Brain microvascular endothelial cell (primary cell): ENCODE data around the gene LYRM7.

Experiments
- DNase-seq: peaks from one replicate; pipeline ENCODE4 v3.0.0-alpha.2; 2020
- H3K27ac ChIP-seq: fragments of 250-450 bp; sonication (Bioruptor Pico); 2 replicates; pipeline ENCODE4 v1.5.1; 2020; ENCODE audit warnings: mild to moderate bottlenecking, moderate library complexity
- H3K27me3 ChIP-seq: fragments of 250-450 bp; sonication (Bioruptor Pico); replicated peaks from 2 replicates; pipeline ENCODE4 v1.5.1; 2020; ENCODE audit warnings: mild to moderate bottlenecking
- H3K36me3 ChIP-seq: fragments of 250-450 bp; sonication (Bioruptor Pico); replicated peaks from 2 replicates; pipeline ENCODE4 v1.5.1; 2020; ENCODE audit warnings: mild to moderate bottlenecking
- H3K4me3 ChIP-seq: 2 replicates; pipeline ENCODE4 v1.5.1; 2011; ENCODE audit warnings: low read depth, mild to moderate bottlenecking, control low read depth, low read length, moderate library complexity
- in situ Hi-C: cut with HindIII; loops from 2 replicates; pipeline ENCODE4 v1.10.0; 2017; ENCODE audit warnings: low sequenced_read_pairs, low pct_ligation_motif_present
- TF ChIP-seq, protein P1 (sequence below): IDR thresholded peaks from 2 replicates; pipeline ENCODE4 v1.5.1; 2011; ENCODE audit warnings: low read depth, mild to moderate bottlenecking, moderate library complexity, low read length, control low read depth, inconsistent platforms; ENCODE audit errors: missing control alignments

LYRM7 gene

DNA sequence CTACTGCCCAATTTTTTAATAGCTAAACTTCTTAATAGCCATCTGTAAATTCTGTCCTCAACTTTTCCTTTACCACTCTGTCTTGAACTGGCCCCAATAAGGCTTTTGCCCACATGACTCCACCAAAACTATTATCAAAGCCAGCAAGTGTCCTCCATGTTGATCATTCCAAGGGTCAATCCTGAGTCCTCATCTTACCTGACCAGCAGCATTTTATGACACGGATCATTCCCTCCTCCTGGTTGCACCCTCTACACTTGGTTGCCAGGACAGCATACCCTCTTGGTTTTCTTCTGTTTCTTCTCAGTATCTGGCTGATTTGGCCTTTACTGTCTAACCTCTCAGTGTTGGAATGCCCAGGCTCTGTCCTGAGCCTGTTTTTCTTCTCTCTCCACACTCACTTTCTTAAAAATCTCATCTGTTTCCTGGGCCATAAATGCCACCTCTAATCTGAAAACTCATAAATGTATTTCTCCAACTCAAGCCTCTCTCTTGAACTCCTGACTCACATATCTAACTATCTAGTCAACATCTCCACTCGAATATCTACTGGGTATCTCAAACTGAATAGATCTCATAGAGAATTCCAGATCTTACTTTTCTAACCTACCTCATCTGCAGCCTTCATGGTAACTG is 53.1 kb downstream of the LYRM7 start:
- TF ChIP-seq, protein P1, sequence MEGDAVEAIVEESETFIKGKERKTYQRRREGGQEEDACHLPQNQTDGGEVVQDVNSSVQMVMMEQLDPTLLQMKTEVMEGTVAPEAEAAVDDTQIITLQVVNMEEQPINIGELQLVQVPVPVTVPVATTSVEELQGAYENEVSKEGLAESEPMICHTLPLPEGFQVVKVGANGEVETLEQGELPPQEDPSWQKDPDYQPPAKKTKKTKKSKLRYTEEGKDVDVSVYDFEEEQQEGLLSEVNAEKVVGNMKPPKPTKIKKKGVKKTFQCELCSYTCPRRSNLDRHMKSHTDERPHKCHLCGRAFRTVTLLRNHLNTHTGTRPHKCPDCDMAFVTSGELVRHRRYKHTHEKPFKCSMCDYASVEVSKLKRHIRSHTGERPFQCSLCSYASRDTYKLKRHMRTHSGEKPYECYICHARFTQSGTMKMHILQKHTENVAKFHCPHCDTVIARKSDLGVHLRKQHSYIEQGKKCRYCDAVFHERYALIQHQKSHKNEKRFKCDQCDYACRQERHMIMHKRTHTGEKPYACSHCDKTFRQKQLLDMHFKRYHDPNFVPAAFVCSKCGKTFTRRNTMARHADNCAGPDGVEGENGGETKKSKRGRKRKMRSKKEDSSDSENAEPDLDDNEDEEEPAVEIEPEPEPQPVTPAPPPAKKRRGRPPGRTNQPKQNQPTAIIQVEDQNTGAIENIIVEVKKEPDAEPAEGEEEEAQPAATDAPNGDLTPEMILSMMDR: no peak
- H3K27me3 ChIP-seq: no peaks in the 10 kb centered on the region
- DNase-seq: no peak
- no peak overlapping the region for H3K4me3 ChIP-seq
- no peaks in the 10 kb centered on the region for H3K36me3 ChIP-seq
- in situ Hi-C loops: no loop called here
- no peak overlapping the region for H3K27ac ChIP-seq

DNA sequence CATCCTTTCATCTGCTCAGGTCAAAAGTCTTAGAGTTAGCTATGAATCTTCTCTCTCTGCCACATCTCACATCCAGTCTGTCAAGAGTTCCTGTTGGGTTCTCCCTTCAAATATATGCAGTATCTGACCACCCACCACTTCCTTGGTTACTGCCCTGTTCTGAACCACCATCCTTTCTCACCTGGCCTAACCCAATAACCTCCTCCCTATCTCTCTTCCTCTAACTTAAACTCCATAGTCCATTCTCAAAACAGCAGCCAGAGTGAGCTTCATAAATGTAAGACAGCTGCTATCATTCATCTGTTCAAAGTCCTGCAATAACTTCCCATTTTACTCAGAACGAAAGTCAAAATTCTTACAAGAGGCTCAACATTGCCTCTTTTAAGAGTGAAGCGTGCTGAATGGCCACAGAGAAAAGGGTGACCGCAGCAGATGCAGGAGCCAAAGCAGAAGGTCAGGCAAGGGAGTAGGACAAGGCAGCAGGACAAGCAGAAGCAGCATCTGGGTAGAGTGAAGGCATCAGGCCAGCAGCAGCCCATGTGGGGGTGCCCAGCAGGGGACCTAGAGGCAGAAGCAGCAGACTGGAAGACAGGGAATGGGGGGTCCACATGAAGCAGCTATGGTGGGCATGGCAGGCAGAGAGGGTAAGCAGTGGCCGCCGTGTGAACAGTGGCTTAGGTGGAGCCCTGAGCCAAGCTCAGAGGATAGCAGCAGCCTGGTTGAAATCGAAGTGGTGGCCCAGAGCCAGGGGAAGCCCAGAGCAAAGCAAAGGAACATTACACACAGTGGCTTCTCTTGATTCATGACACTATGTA is 53.9 kb downstream of the LYRM7 start:
- no peak for DNase-seq
- H3K27me3 ChIP-seq: no peaks in the 10 kb centered on the region
- in situ Hi-C loops: no loop called here
- H3K36me3 ChIP-seq: no peaks in the 10 kb centered on the region
- H3K27ac ChIP-seq: no peak overlapping the region
- TF ChIP-seq, protein P1: no peak
- H3K4me3 ChIP-seq: no peak overlapping the region

DNA sequence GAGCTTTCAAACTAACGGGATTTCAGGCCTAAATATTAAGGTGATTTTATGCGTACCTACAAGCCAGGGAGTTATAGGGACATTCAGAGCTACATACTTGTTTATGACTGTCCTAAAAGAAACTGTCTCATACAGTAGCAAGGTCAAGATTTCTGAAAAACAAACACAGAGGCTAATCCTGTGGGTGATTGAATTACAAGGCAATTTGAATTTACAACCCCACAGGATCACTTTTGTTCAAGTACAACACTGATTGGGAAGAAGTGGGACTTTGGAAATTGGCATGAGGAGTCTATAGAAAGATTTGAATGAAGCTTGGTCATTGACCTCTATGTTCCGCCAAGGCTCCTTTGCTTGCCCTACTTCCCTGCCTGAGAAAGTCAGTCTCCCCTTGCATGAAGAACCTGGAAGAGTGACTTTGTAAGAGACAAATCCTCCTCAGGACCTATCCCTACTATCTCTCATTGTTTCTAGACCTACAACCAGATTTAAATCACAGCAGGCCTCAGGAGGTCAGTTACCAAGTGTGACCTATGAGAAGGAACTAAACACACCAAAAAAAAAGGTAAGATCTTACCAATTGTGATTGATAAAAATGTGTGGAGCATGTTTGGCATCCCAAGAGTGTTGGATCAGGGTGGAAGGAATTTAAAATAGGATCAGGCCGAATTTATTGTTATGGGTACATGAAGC is 54.7 kb downstream of the LYRM7 start:
- in situ Hi-C loops: no loop called here
- H3K36me3 ChIP-seq: no peaks in the 10 kb centered on the region
- no peak overlapping the region for H3K4me3 ChIP-seq
- H3K27ac ChIP-seq: no peak overlapping the region
- no peak for DNase-seq
- H3K27me3 ChIP-seq: no peaks in the 10 kb centered on the region
- TF ChIP-seq, protein P1: no peak

DNA sequence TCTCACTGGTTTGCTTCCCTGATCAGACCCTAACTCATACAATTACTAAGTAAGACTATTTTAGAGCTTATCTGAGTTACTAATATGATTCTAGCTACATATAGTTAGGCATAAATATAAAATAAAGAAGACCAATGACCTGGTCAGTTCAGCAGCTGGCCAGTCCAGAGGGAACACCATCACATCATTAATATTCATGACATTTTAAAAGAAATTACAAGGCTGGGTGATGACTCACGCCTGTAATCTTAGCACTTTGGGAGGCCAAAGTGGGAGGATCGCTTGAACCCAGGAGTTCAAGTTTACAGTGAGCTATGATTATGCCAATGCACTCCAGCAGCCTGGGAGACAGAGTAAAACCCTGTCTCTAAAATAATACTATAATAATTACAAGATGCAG is 56.2 kb downstream of the LYRM7 start:
- Histone ChIP-seq H3K27ac (no peak overlapping the region), H3K36me3 (no peaks in the 10 kb centered on the region), H3K27me3 (no peaks in the 10 kb centered on the region), H3K4me3 (no peak overlapping the region)
- no peak for DNase-seq
- TF ChIP-seq, protein P1: no peak
- in situ Hi-C loops: no loop called here

DNA sequence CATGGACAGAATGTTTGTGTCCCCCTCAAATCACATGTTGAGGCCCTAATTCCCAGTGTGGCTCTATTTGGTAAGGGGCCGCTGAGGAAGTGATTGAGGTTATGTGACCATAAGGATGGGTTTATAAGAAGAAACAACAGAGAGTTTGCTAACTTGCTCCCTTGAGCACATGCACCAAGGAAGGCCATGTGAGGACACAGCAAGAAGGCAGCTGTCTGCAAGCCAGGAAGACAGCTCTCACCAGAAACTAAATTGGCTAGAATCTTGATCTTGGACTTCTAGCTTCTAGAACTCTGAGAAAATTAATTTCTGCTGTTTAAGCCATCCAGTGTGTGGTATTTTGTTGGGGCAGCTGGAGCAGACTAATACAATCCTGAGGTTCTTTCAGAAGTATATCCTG is 57.9 kb downstream of the LYRM7 start:
- no peak overlapping the region for H3K27ac ChIP-seq
- TF ChIP-seq, protein P1: no peak
- H3K36me3 ChIP-seq: no peaks in the 10 kb centered on the region
- no peaks in the 10 kb centered on the region for H3K27me3 ChIP-seq
- no peak for DNase-seq
- in situ Hi-C loops: no loop called here
- H3K4me3 ChIP-seq: no peak overlapping the region
